ENCODE data around the gene RAP1GAP2. TPM values are rescaled to one million over a fixed set of nuclear protein-coding genes. Genes with fewer than 3 reads are reported as not detected.

Gene RAP1GAP2
- polyA plus RNA-seq, 3 donors = 1.5 to 48.4 (median 6.1) TPM

GRCh38 chr17:2835780-2836179 lies 39.5 kb downstream of the RAP1GAP2 start:
- H3K4me2 ChIP-seq (replicated peaks; ENCODE audit: extremely low read depth, low read length, poor library complexity, severe bottlenecking) = no peak overlapping the region
- H2AFZ ChIP-seq (ENCODE audit: insufficient read depth, low read depth, low read length, poor library complexity, severe bottlenecking) = no peak overlapping the region
- H3K27me3 Mint-ChIP-seq (ENCODE audit: low read depth in 3 of 3) = peaks cover 0 to 4% (median 2%) of the 10 kb centered on the region in 3 donors
- no peak for DNase-seq
- H3K27ac ChIP-seq (ENCODE audit: low read depth in 1 of 2, low read length in 2 of 2) = no peak overlapping the region
- peaks cover 4% of the 10 kb centered on the region for H3K4me1 Mint-ChIP-seq
- H3K27ac Mint-ChIP-seq = peak overlapping the region in 3 of 7 donors; percentile 4 to 42 (median 24)
- H3K4me3 ChIP-seq (replicated peaks in 1 of 3; ENCODE audit: low read depth in 2 of 3, low read length in 3 of 3) = no peak overlapping the region
- intact Hi-C loops (cut with micrococcal nuclease) = no loop called here
- H3K9ac ChIP-seq (ENCODE audit: insufficient read depth, low read length, poor library complexity, severe bottlenecking) = no peak overlapping the region
- H3K4me3 Mint-ChIP-seq = no peak overlapping the region
- WGBS (ENCODE audit: insufficient coverage) = no CpG with 5 or more reads among the region's 8 CpGs
- TF ChIP-seq CTCF (IDR thresholded peaks at IDR 0.05) = no peak
- H3K36me3 ChIP-seq (replicated peaks in 1 of 2; ENCODE audit: control insufficient read depth in 1 of 2, insufficient read depth in 2 of 2, low read length in 2 of 2) = peaks cover 27 to 44% of the 10 kb centered on the region in 2 donors
- H3K36me3 Mint-ChIP-seq = peaks cover 28 to 74% of the 10 kb centered on the region in 2 donors
- H4K20me1 ChIP-seq (ENCODE audit: insufficient read depth, low read length) = peaks cover 94% of the 10 kb centered on the region
- H3K9me3 ChIP-seq (replicated peaks in 1 of 2; ENCODE audit: control insufficient read depth in 1 of 2, insufficient read depth in 1 of 2, low read length in 2 of 2) = no peaks in the 10 kb centered on the region
- no peaks in the 10 kb centered on the region for H3K9me3 Mint-ChIP-seq
- peaks cover 56% of the 10 kb centered on the region for H3K79me2 ChIP-seq (ENCODE audit: insufficient read depth, low read length)
- H3K27me3 ChIP-seq (ENCODE audit: control insufficient read depth in 2 of 2, insufficient read depth in 2 of 2, low read length in 2 of 2) = no peaks in the 10 kb centered on the region
- no peaks in the 10 kb centered on the region for H3K4me1 ChIP-seq (ENCODE audit: control insufficient read depth in 1 of 2, insufficient read depth in 2 of 2, low read length in 2 of 2)

- DNase-seq = no peak
Observed at GRCh38 chr17:2837147-2837561, 40.9 kb downstream of the RAP1GAP2 start.

More at GRCh38 chr17:2837147-2837561, 40.9 kb downstream of the RAP1GAP2 start:
- H3K4me2 ChIP-seq (replicated peaks; ENCODE audit: extremely low read depth, low read length, poor library complexity, severe bottlenecking) = no peak overlapping the region
- H4K20me1 ChIP-seq (ENCODE audit: insufficient read depth, low read length) = peaks cover 94% of the 10 kb centered on the region
- no peaks in the 10 kb centered on the region for H3K9me3 ChIP-seq (replicated peaks in 1 of 2; ENCODE audit: control insufficient read depth in 1 of 2, insufficient read depth in 1 of 2, low read length in 2 of 2)
- H3K27me3 Mint-ChIP-seq (ENCODE audit: low read depth in 3 of 3) = peaks cover 0 to 4% (median 2%) of the 10 kb centered on the region in 3 donors
- H3K4me1 ChIP-seq (ENCODE audit: control insufficient read depth in 1 of 2, insufficient read depth in 2 of 2, low read length in 2 of 2) = no peaks in the 10 kb centered on the region
- no peaks in the 10 kb centered on the region for H3K9me3 Mint-ChIP-seq
- no peaks in the 10 kb centered on the region for H3K27me3 ChIP-seq (ENCODE audit: control insufficient read depth in 2 of 2, insufficient read depth in 2 of 2, low read length in 2 of 2)
- H3K27ac ChIP-seq (ENCODE audit: low read depth in 1 of 2, low read length in 2 of 2) = no peak overlapping the region
- no peak overlapping the region for H3K4me3 Mint-ChIP-seq
- H3K36me3 ChIP-seq (replicated peaks in 1 of 2; ENCODE audit: control insufficient read depth in 1 of 2, insufficient read depth in 2 of 2, low read length in 2 of 2) = peaks cover 24 to 51% of the 10 kb centered on the region in 2 donors
- no peak for TF ChIP-seq CTCF (IDR thresholded peaks at IDR 0.05)
- H3K4me3 ChIP-seq (replicated peaks in 1 of 3; ENCODE audit: low read depth in 2 of 3, low read length in 3 of 3) = no peak overlapping the region
- peaks cover 57% of the 10 kb centered on the region for H3K79me2 ChIP-seq (ENCODE audit: insufficient read depth, low read length)
- H3K27ac Mint-ChIP-seq = peak overlapping the region in 1 of 7 donors; percentile 53
- 81% methylated on average over 8 of the region's 10 CpGs for WGBS (ENCODE audit: insufficient coverage)
- intact Hi-C loops (cut with micrococcal nuclease) = no loop called here
- peaks cover 7% of the 10 kb centered on the region for H3K4me1 Mint-ChIP-seq
- H2AFZ ChIP-seq (ENCODE audit: insufficient read depth, low read depth, low read length, poor library complexity, severe bottlenecking) = no peak overlapping the region
- no peak overlapping the region for H3K9ac ChIP-seq (ENCODE audit: insufficient read depth, low read length, poor library complexity, severe bottlenecking)
- H3K36me3 Mint-ChIP-seq = peaks cover 26 to 73% of the 10 kb centered on the region in 2 donors

All from CD14-positive monocyte (primary cell).